GM23338 (cell line): ENCODE results near the gene SAMD7. TPM values are rescaled to one million over a fixed set of nuclear protein-coding genes. Genes with fewer than 3 reads are reported as not detected.

ENCODE experiments used
- ATAC-seq: fragments of 200-7000 bp; cut with Tn5 transposase; 3 replicates; pipeline ENCODE4 v1.9.1; 2020
- DNase-seq: peaks from one replicate; pipeline ENCODE4 v3.0.0-alpha.2; 2015; ENCODE audit warnings: low spot score
- H2AFZ ChIP-seq: fragments of 200-600 bp; sonication (generic); 2 replicates; pipeline ENCODE4 v1.8.0; 2016; ENCODE audit warnings: antibody characterized with exemption, mild to moderate bottlenecking, moderate library complexity
- H3F3A ChIP-seq: fragments of 200-600 bp; sonication (generic); replicated peaks from 2 replicates; pipeline ENCODE4 v1.8.0; 2017; ENCODE audit warnings: antibody characterized with exemption, mixed run types, low read depth
- H3K27ac ChIP-seq: fragments of 200-600 bp; sonication (generic); 2 replicates; pipeline ENCODE4 v1.6.1; 2016; ENCODE audit warnings: low read depth
- H3K27me3 ChIP-seq: fragments of 200-600 bp; sonication (generic); 2 replicates; pipeline ENCODE4 v1.8.0; 2016; ENCODE audit warnings: mild to moderate bottlenecking, mixed run types, moderate library complexity; ENCODE audit not compliant: insufficient read depth
- H3K36me3 ChIP-seq: fragments of 200-600 bp; sonication (generic); 2 replicates; pipeline ENCODE4 v1.8.0; 2016; ENCODE audit warnings: mild to moderate bottlenecking; ENCODE audit not compliant: insufficient read depth
- H3K4me1 ChIP-seq: fragments of 200-600 bp; sonication (generic); 2 replicates; pipeline ENCODE4 v1.8.0; 2016; ENCODE audit warnings: mild to moderate bottlenecking, moderate library complexity; ENCODE audit not compliant: insufficient read depth
- H3K4me2 ChIP-seq: fragments of 200-600 bp; sonication (generic); 2 replicates; pipeline ENCODE4 v1.7.1; 2017; ENCODE audit warnings: mixed run types
- H3K4me3 ChIP-seq: fragments of 200-600 bp; sonication (generic); 2 replicates; pipeline ENCODE4 v1.6.1; 2016; ENCODE audit warnings: mixed run types
- H3K79me2 ChIP-seq: fragments of 200-600 bp; sonication (generic); replicated peaks from 2 replicates; pipeline ENCODE4 v1.8.0; 2017; ENCODE audit warnings: mild to moderate bottlenecking; ENCODE audit not compliant: insufficient read depth
- H3K9me2 ChIP-seq: fragments of 200-600 bp; sonication (generic); 2 replicates; pipeline ENCODE4 v1.8.0; 2017; ENCODE audit not compliant: insufficient read depth
- H4K20me1 ChIP-seq: fragments of 200-600 bp; sonication (generic); replicated peaks from 2 replicates; pipeline ENCODE4 v1.8.0; 2017; ENCODE audit warnings: mild to moderate bottlenecking; ENCODE audit not compliant: insufficient read depth
- H3K27ac Mint-ChIP-seq: 2 replicates; pipeline ENCODE4 v1.8.0; 2020; ENCODE audit warnings: inconsistent platforms, mild to moderate bottlenecking, moderate library complexity, mixed read lengths
- H3K27me3 Mint-ChIP-seq: 3 replicates; pipeline ENCODE4 v1.8.0; 2022; ENCODE audit warnings: low read depth, mild to moderate bottlenecking, moderate library complexity, mixed read lengths, inconsistent platforms; ENCODE audit not compliant: insufficient read depth, poor library complexity
- H3K36me3 Mint-ChIP-seq: 3 replicates; pipeline ENCODE4 v1.8.0; 2021; ENCODE audit warnings: low read depth, mild to moderate bottlenecking, inconsistent platforms, moderate library complexity, mixed read lengths
- H3K4me1 Mint-ChIP-seq: 3 replicates; pipeline ENCODE4 v1.8.0; 2020; ENCODE audit warnings: mild to moderate bottlenecking, inconsistent platforms, mixed read lengths
- H3K4me3 Mint-ChIP-seq: 3 replicates; pipeline ENCODE4 v1.8.0; 2021; ENCODE audit warnings: moderate library complexity, mild to moderate bottlenecking, inconsistent platforms, mixed read lengths
- H3K9me3 Mint-ChIP-seq: 3 replicates; pipeline ENCODE4 v1.8.0; 2020; ENCODE audit warnings: moderate library complexity, mild to moderate bottlenecking, inconsistent platforms, mixed read lengths
- CREB1 ChIP-seq: fragments of 250-450 bp; sonication (Bioruptor Pico); IDR thresholded peaks from 2 replicates; pipeline ENCODE4 v1.5.0; 2020; ENCODE audit warnings: low read depth, mild to moderate bottlenecking, moderate library complexity
- CTCF ChIP-seq, 2 experiments: fragments of 200-600 bp in 1 of 2; sonication (generic) in 1 of 2; conservative IDR thresholded peaks; 2 replicates each; pipeline versions ENCODE4 v1.5.1 to v1.6.1; 2016 to 2017; ENCODE audit warnings: antibody characterized with exemption in 2 of 2, low read depth in 2 of 2, mild to moderate bottlenecking in 2 of 2, moderate library complexity in 1 of 2
- ETS1 ChIP-seq: IDR thresholded peaks from 2 replicates; pipeline ENCODE4 v1.6.1; 2016; ENCODE audit warnings: antibody characterized with exemption
- EZH2 ChIP-seq: fragments of 200-600 bp; sonication (generic); IDR thresholded peaks from one replicate; pipeline ENCODE4 v1.8.0; 2017; ENCODE audit warnings: antibody characterized with exemption, mild to moderate bottlenecking, low read depth; ENCODE audit not compliant: unreplicated experiment
- EZH2phosphoT487 ChIP-seq: fragments of 200-600 bp; sonication (generic); IDR thresholded peaks from one replicate; pipeline ENCODE4 v1.8.1; 2018; ENCODE audit warnings: antibody characterized with exemption; ENCODE audit not compliant: unreplicated experiment
- JUNB ChIP-seq: IDR thresholded peaks from one replicate; pipeline ENCODE4 v1.6.1; 2016; ENCODE audit warnings: antibody characterized with exemption; ENCODE audit not compliant: unreplicated experiment
- POLR2AphosphoS5 ChIP-seq: IDR thresholded peaks from 2 replicates; pipeline ENCODE4 v1.6.1; 2016; ENCODE audit warnings: antibody characterized with exemption, low read depth
- REST ChIP-seq: IDR thresholded peaks from one replicate; pipeline ENCODE4 v1.6.1; 2018; ENCODE audit warnings: antibody characterized with exemption; ENCODE audit not compliant: unreplicated experiment
- STAT1 ChIP-seq: IDR thresholded peaks from one replicate; pipeline ENCODE4 v1.6.1; 2016; ENCODE audit warnings: antibody characterized with exemption; ENCODE audit not compliant: unreplicated experiment
- ZNF114 ChIP-seq: fragments of 250-450 bp; sonication (Bioruptor Pico); IDR thresholded peaks from 2 replicates; pipeline ENCODE4 v1.5.0; 2020; ENCODE audit warnings: mild to moderate bottlenecking, moderate library complexity
- ZNF331 ChIP-seq: fragments of 250-450 bp; sonication (Bioruptor Pico); IDR thresholded peaks from 2 replicates; pipeline ENCODE4 v1.5.0; 2020; ENCODE audit warnings: low read depth, mild to moderate bottlenecking, moderate library complexity
- ZNF462 ChIP-seq: fragments of 250-450 bp; sonication (Bioruptor Pico); IDR thresholded peaks from 2 replicates; pipeline ENCODE4 v1.5.0; 2020; ENCODE audit warnings: mild to moderate bottlenecking, moderate library complexity
- polyA plus RNA-seq: library from polyadenylated mRNA; unstranded; fragments of >200 nt; fragmentation: Nextera tagmentation; extraction: Ambion mirVana; gene quantifications from 2 replicates; pipeline ENCODE4 v1.2.1, GENCODE V29; 2016
- total RNA-seq: library from RNA; depleted of rRNA; stranded (reverse); fragments of >200 nt; shearing (Covaris generic); gene quantifications from 2 replicates; pipeline ENCODE4 v1.2.3, GENCODE V29; 2014

Gene SAMD7
- total and polyA plus RNA-seq, 2 experiments from 2014 or later: not detected

DNA sequence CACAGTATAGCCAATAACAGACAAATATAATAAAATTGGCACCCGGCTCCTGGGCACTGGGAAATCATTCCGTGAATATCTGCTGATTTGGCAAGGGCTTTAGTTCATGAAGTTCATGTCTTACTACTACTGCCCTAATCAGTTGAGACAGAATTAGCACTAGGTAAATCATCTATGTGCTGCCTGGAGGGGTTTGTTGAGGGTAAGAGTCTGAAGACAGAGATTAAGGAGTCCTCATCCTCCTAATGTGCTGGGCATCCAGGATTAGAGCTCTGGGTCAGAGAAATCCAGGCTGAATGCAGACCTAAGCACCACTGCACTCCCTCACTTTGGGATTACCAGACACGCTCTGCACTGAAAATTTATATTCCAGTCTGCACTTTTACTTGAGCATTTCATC, 2.0 kb downstream of the SAMD7 start:
- Histone ChIP-seq H3K4me2 (no peak overlapping the region), H3F3A (no peaks in the 10 kb centered on the region), H3K79me2 (no peaks in the 10 kb centered on the region), H3K9me2 (no peaks in the 10 kb centered on the region), H3K27me3 (no peaks in the 10 kb centered on the region), H2AFZ (peak overlapping the region; percentile 72; the same call in 1 of the 2 replicates), H3K4me3 (no peak overlapping the region), H3K27ac (no peak overlapping the region), H3K4me1 (no peaks in the 10 kb centered on the region), H3K36me3 (no peaks in the 10 kb centered on the region), H4K20me1 (no peaks in the 10 kb centered on the region)
- Mint-ChIP-seq H3K27me3 (peaks cover 3% of the 10 kb centered on the region), H3K4me3 (no peak overlapping the region), H3K36me3 (no peaks in the 10 kb centered on the region), H3K27ac (no peak overlapping the region), H3K4me1 (no peaks in the 10 kb centered on the region), H3K9me3 (no peaks in the 10 kb centered on the region)
- ATAC-seq: no peak
- TF ChIP-seq EZH2 (no peak), EZH2phosphoT487 (no peak), ETS1 (no peak), JUNB (no peak), CREB1 (CRISPR knock-in tag) (no peak), ZNF462 (CRISPR knock-in tag) (no peak), ZNF114 (CRISPR knock-in tag) (no peak), ZNF331 (CRISPR knock-in tag) (no peak), REST (no peak), CTCF (conservative IDR thresholded peaks at IDR 0.05; ENCODE audit: low read depth in 2 of 2) (no peak), POLR2AphosphoS5 (no peak), STAT1 (no peak)
- DNase-seq: no peak
